ENCODE measurements around the gene DAB1.

Gene DAB1

DNA sequence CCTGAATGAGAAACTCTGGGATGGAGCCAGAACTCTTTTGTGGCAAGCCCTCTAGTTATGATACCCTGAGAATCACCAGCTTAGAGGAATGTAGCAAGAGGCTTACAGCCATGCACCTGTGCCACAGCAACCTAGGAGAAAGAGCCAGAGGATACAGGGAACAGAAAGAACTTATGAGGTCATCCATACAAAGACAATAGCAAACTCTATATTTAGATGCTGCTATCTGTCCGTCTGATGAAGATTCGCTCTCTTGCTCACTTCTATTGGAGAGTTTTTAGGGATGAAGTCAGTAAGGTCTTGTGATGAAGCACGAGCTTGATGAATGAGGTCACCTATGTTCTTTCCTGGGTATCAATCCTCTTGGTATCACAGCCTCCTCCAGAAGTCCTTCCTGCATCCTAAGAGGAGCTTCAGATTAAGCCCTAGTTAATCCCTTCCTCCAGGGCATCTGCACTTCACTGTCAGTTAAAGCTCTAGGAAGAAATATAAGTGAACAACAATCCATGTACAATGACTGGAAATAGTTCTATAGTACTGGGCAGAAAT, 185.6 kb downstream of the DAB1 start:
- H3K4me3 ChIP-seq (ENCODE audit: low read depth, low read length), result no peak overlapping the region
- TF ChIP-seq, protein P1, sequence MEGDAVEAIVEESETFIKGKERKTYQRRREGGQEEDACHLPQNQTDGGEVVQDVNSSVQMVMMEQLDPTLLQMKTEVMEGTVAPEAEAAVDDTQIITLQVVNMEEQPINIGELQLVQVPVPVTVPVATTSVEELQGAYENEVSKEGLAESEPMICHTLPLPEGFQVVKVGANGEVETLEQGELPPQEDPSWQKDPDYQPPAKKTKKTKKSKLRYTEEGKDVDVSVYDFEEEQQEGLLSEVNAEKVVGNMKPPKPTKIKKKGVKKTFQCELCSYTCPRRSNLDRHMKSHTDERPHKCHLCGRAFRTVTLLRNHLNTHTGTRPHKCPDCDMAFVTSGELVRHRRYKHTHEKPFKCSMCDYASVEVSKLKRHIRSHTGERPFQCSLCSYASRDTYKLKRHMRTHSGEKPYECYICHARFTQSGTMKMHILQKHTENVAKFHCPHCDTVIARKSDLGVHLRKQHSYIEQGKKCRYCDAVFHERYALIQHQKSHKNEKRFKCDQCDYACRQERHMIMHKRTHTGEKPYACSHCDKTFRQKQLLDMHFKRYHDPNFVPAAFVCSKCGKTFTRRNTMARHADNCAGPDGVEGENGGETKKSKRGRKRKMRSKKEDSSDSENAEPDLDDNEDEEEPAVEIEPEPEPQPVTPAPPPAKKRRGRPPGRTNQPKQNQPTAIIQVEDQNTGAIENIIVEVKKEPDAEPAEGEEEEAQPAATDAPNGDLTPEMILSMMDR (IDR thresholded peaks at IDR 0.05; ENCODE audit: low read depth, low read length), result no peak

DNA sequence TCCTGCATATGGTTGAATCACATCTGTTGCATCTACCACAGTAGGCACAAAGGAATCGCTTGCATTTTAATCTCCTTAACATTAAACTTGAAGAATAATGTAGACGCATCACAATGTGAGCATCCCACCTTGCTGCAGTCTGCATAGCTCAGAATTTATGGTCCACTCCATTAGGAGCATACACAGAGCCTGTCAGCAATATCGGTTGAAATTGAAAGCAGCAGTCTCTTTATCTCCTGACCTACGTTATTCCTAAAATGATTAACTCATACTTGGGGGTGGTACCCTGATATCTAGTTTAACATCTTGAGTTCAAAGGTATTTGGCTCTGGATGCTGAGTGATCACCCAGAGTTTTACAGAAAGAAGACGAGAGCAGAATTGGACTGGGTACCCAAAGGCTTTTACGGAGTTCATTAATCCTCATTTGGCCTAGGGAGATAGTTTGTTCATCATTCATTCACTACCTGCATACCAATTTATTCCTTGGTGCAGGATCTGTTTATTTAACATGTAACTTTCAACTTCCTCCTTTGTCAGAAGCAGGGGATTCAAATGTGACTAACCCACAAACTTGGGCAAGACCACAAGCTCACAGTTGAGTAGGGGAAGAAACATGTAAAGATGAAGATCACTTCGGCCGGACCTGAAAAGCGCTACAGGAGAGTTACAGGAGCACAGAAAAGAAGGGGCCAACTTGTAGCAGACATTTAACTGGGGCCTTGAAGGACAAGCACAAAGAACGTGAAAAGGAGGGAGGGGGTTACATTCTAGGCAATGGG, 187.9 kb downstream of the DAB1 start:
- TF ChIP-seq, protein P1 (IDR thresholded peaks at IDR 0.05; ENCODE audit: low read depth, low read length), result no peak
- H3K4me3 ChIP-seq (ENCODE audit: low read depth, low read length), result no peak overlapping the region

DNA sequence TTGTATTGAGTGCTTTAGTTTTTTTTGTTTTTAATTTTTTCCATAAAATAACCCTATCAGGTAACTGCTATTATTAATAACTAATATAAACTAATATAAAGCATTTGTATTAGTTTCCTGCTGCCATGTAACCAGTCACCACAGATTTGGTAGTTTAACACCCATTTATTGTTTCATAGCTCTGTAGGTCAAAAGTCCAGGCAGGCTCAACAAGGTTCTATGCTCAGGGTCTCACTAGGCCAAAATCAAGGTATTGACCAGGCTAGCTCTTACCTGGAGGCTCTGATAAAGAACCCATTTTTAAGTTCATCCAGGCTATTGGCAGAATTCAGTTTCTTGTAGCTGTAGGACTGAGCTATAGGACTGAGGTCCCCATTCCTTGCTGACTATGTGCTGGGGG, 189.4 kb downstream of the DAB1 start:
- TF ChIP-seq, protein P1 (IDR thresholded peaks at IDR 0.05; ENCODE audit: low read depth, low read length), result no peak

DNA sequence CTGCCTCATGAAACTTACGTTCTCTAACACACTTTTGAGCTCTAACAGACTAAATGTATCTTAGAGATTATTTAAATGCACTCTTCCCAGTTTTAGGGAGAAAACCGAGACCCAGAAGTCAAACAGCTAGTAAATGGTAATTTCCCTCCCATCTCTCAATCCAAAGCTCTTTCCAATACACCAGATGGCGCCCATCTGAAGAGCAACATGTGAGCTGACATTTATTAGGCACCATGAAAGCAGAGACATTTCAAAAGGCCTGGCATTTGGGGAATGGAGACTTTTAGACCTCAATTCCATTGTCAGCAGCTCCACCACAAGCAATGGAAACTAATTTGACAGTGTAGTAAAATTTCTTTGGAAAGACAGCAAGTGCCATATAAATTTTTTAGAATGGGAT, 191.4 kb downstream of the DAB1 start:
- H3K4me3 ChIP-seq (ENCODE audit: low read depth, low read length), result no peak overlapping the region
- TF ChIP-seq, protein P1 (IDR thresholded peaks at IDR 0.05; ENCODE audit: low read depth, low read length), result no peak

More for the DNA sequence above, 189.4 kb downstream of the DAB1 start:
- H3K4me3 ChIP-seq (ENCODE audit: low read depth, low read length), result no peak overlapping the region

DNA sequence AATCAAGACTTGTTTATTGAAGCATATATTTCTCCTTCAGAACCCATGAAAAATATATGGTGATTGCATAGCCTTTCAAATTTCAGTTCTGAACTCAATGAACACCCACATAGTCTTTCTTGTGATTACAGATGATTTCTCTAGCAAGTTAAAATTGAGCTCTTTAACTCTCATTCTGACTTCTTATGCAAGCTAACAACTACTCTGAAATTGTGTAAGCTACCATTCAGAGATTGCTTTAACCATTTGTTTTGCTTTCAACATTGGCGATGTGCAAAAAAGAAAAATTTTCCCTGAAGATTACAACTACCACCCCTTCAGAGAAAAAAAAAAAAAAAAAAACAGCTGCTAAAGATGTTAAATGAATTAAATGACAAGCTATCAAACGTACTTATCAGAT, 193.9 kb downstream of the DAB1 start:
- TF ChIP-seq, protein P1 (IDR thresholded peaks at IDR 0.05; ENCODE audit: low read depth, low read length), result no peak

DNA sequence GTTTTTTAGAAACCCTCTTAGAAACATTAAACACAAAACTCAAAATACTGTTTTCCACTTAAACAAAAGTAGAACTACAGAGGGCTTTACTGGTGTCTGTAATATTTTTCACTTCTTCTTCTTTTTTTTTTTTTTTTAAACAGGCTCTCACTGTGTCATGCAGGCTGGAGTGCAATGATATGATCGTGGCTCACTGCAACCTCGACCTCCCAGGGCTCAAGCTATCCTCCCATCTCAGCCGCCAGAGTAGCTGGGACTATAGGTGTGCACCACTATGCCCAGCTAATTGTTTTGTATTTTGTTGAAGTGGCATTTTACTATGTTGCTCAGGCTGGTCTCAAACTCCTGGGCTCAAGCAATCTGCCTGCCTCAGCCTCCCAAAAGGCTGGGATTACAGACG, 194.8 kb downstream of the DAB1 start:
- TF ChIP-seq, protein P1 (IDR thresholded peaks at IDR 0.05; ENCODE audit: low read depth, low read length), result no peak
- no peak overlapping the region for H3K4me3 ChIP-seq (ENCODE audit: low read depth, low read length)

More for the DNA sequence above, 193.9 kb downstream of the DAB1 start:
- no peak overlapping the region for H3K4me3 ChIP-seq (ENCODE audit: low read depth, low read length)

DNA sequence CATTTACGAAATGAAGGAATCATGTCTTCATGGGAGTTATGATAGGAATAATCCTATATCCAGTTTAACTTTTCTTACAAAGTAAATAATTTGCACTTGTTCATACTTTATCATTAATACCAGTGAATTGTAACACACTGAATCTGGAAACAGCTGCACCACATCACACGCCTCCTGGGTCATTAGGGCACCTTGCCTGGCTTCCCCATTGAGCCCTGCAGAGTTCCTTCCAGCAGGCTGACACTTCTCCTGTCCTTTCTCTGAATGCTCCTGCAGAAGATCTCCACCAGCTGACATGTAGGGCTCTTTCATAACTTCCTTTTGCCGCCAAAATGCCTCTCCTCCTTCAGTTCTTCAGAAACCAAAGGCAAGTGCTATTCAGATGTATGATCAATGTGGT, 201.1 kb downstream of the DAB1 start:
- H3K4me3 ChIP-seq (ENCODE audit: low read depth, low read length), result no peak overlapping the region
- TF ChIP-seq, protein P1 (IDR thresholded peaks at IDR 0.05; ENCODE audit: low read depth, low read length), result no peak
